Breast epithelium (tissue), 4 donors: ENCODE results near the gene REELD1. TPM values are rescaled to one million over a fixed set of nuclear protein-coding genes. Genes with fewer than 3 reads are reported as not detected.

Source experiments
- DNase-seq, 2 donors: peaks; one replicate each; pipeline ENCODE4 v3.0.0-alpha.2; 2019; ENCODE audit warnings: low spot score in 2 of 2
- H3K27ac ChIP-seq, 2 donors: fragments of 200-600 bp; sonication (generic) in 1 of 2; one replicate each; pipeline ENCODE4 v1.5.1; 2016 to 2019; ENCODE audit warnings: mild to moderate bottlenecking in 1 of 2
- H3K27me3 ChIP-seq, 2 donors: fragments of 200-600 bp; sonication (generic) in 1 of 2; one replicate each; pipeline versions ENCODE4 v1.5.1 to v1.6.0; 2017 to 2019; ENCODE audit warnings: control low read depth in 1 of 2, mild to moderate bottlenecking in 1 of 2
- H3K36me3 ChIP-seq: fragments of 200-600 bp; one replicate; pipeline ENCODE4 v1.5.1; 2019
- H3K4me1 ChIP-seq, 2 donors: fragments of 200-600 bp; sonication (generic); one replicate each; pipeline ENCODE4 v1.5.1; 2016 to 2019; ENCODE audit warnings: control low read depth in 1 of 2
- H3K4me3 ChIP-seq, 3 donors: fragments of 200-600 bp; sonication (generic); 1 replicate in 2 of 3; 2 replicates in 1 of 3; pipeline ENCODE4 v1.5.1; 2016 to 2019; ENCODE audit warnings: mild to moderate bottlenecking in 3 of 3, moderate library complexity in 2 of 3
- H3K9me3 ChIP-seq, 2 donors: fragments of 200-600 bp; sonication (generic) in 1 of 2; one replicate each; pipeline ENCODE4 v1.5.1; 2016 to 2019; ENCODE audit warnings: control low read depth in 1 of 2
- CTCF ChIP-seq, 3 donors: fragments of 450-650 bp; IDR thresholded peaks; one replicate each; pipeline ENCODE4 v1.5.1; 2016 to 2017; ENCODE audit warnings: antibody characterized with exemption in 3 of 3, mild to moderate bottlenecking in 3 of 3, moderate library complexity in 3 of 3
- POLR2A ChIP-seq: fragments of 450-650 bp; IDR thresholded peaks from one replicate; pipeline ENCODE4 v1.6.1; 2016; ENCODE audit warnings: antibody characterized with exemption, mild to moderate bottlenecking, moderate library complexity
- POLR2AphosphoS5 ChIP-seq, 3 donors: sonication (generic); formaldehyde crosslinking; IDR thresholded peaks; one replicate each; pipeline ENCODE4 v1.6.1; 2017; ENCODE audit warnings: antibody characterized with exemption in 3 of 3
- intact Hi-C: fragments of 100-400 bp; cut with DNase I; formaldehyde crosslinking; loops from one replicate; pipeline ENCODE4 v1.15.1; 2023; ENCODE audit warnings: low total_unique reads
- total RNA-seq, 3 donors: library from RNA; depleted of rRNA; stranded (reverse); fragments of >200 nt; gene quantifications; one replicate each; pipeline ENCODE4 v1.1.0, GENCODE V29; 2016

The REELD1 gene
- total RNA-seq: 1 to 10 TPM in 1 of 3 donors, under 1 TPM in 2; 0.73 to 1.3 (median 0.98) TPM

- TF ChIP-seq POLR2A: no peak
- no peak for TF ChIP-seq POLR2AphosphoS5 (IDR thresholded peaks at IDR 0.05)
- H3K9me3 ChIP-seq: no peaks in the 10 kb centered on the region
- intact Hi-C loops: no loop called here
- no peak for DNase-seq
- H3K27ac ChIP-seq: no peak within 1 kb of the TSS
- no peaks in the 10 kb centered on the region for H3K36me3 ChIP-seq
- no peaks in the 10 kb centered on the region for H3K27me3 ChIP-seq
- no peak within 1 kb of the TSS for H3K4me3 ChIP-seq
- no peaks in the 10 kb centered on the region for H3K4me1 ChIP-seq
Observed at GRCh38 chr4:146214238-146214637, at the start of gene REELD1. TSS of gene REELD1 (plus strand) at chr4:146214538. CDS start at chr4:146216953, 2,415 bp downstream.

- H3K4me3 ChIP-seq: no peak overlapping the region
- H3K27ac ChIP-seq: no peak overlapping the region
- H3K4me1 ChIP-seq: no peaks in the 10 kb centered on the region
- TF ChIP-seq CTCF (IDR thresholded peaks at IDR 0.05): no peak
- no peak for TF ChIP-seq POLR2A
- no peak for TF ChIP-seq POLR2AphosphoS5 (IDR thresholded peaks at IDR 0.05)
- no peaks in the 10 kb centered on the region for H3K36me3 ChIP-seq
- no peak for DNase-seq
- H3K27me3 ChIP-seq: no peaks in the 10 kb centered on the region
- intact Hi-C loops: no loop called here
- peaks cover 0 to 7% of the 10 kb centered on the region in 2 donors for H3K9me3 ChIP-seq
Observed at GRCh38 chr4:146165221-146165620, 49.1 kb upstream of the REELD1 start.

- peak in 1 of 2 donors; percentile 43 for DNase-seq
- peaks cover 0 to 7% of the 10 kb centered on the region in 2 donors for H3K9me3 ChIP-seq
- H3K36me3 ChIP-seq: no peaks in the 10 kb centered on the region
- H3K4me3 ChIP-seq: no peak overlapping the region
- H3K4me1 ChIP-seq: no peaks in the 10 kb centered on the region
- no peak for TF ChIP-seq CTCF (IDR thresholded peaks at IDR 0.05)
- no peak for TF ChIP-seq POLR2AphosphoS5 (IDR thresholded peaks at IDR 0.05)
- TF ChIP-seq POLR2A: no peak
- H3K27me3 ChIP-seq: no peaks in the 10 kb centered on the region
- H3K27ac ChIP-seq: no peak overlapping the region
- intact Hi-C loops: no loop called here
Observed at GRCh38 chr4:146165840-146166239, 48.5 kb upstream of the REELD1 start.

GRCh38 chr4:146170149-146170548 lies 44.2 kb upstream of the REELD1 start:
- no peak for DNase-seq
- Histone ChIP-seq H3K36me3 (no peaks in the 10 kb centered on the region), H3K4me3 (no peak overlapping the region), H3K4me1 (no peaks in the 10 kb centered on the region), H3K27me3 (no peaks in the 10 kb centered on the region), H3K9me3 (no peaks in the 10 kb centered on the region), H3K27ac (no peak overlapping the region)
- intact Hi-C loops: no loop called here
- no peak for TF ChIP-seq POLR2AphosphoS5 (IDR thresholded peaks at IDR 0.05)
- TF ChIP-seq POLR2A: no peak
- no peak for TF ChIP-seq CTCF (IDR thresholded peaks at IDR 0.05)

- peak; percentile 76 to 83 for DNase-seq
- H3K4me3 ChIP-seq: peak within 1 kb of the TSS; percentile 79 to 89 (median 80)
- H3K4me1 ChIP-seq: peaks cover 4 to 13% of the 10 kb centered on the region in 2 donors
- H3K27me3 ChIP-seq: no peaks in the 10 kb centered on the region
- H3K36me3 ChIP-seq: no peaks in the 10 kb centered on the region
- peak; percentile 30 to 85 (median 77) for TF ChIP-seq POLR2AphosphoS5 (IDR thresholded peaks at IDR 0.05)
- TF ChIP-seq CTCF (IDR thresholded peaks at IDR 0.05): peak in 1 of 3 donors; percentile 13
- peak; percentile 67 for TF ChIP-seq POLR2A
- peak within 1 kb of the TSS; percentile 94 to 96 for H3K27ac ChIP-seq
- intact Hi-C loops: no loop called here
- no peaks in the 10 kb centered on the region for H3K9me3 ChIP-seq
Observed at GRCh38 chr4:146175541-146176453, 38.5 kb upstream of the REELD1 start, which contains the start of gene LSM6. TSS of gene LSM6 (plus strand) at chr4:146175718. CDS start at chr4:146182922, 7,204 bp downstream.
